ENCODE results near the gene FARP1.

GRCh38 chr13:98445340-98446233 is 302.7 kb downstream of the FARP1 start:
- TF ChIP-seq GATA3 (IDR thresholded peaks at IDR 0.05; ENCODE audit: low read depth, low read length) (no peak), GATA2 (IDR thresholded peaks at IDR 0.05; ENCODE audit: low read depth, low read length) (no peak)

Measured in SH-SY5Y (cell line).